Mesothelial cell of epicardium (in vitro differentiated cells): ENCODE measurements around the gene SLC49A3. TPM values are rescaled to one million over a fixed set of nuclear protein-coding genes. Genes with fewer than 3 reads are reported as not detected.

Experiments
- DNase-seq, 2 experiments: peaks; one replicate each; pipeline ENCODE4 v3.0.0; 2021; ENCODE audit warnings: low spot score in 2 of 2; ENCODE audit not compliant: unreplicated experiment in 2 of 2
- H3K27ac Mint-ChIP-seq: 2 replicates; pipeline ENCODE4 v1.8.0; 2021; ENCODE audit warnings: mixed read lengths
- H3K27me3 Mint-ChIP-seq: 2 replicates; pipeline ENCODE4 v1.8.0; 2021; ENCODE audit warnings: low read depth, mixed read lengths
- H3K36me3 Mint-ChIP-seq: 2 replicates; pipeline ENCODE4 v1.8.0; 2021; ENCODE audit warnings: mixed read lengths
- H3K4me1 Mint-ChIP-seq: 2 replicates; pipeline ENCODE4 v1.8.0; 2021; ENCODE audit warnings: mixed read lengths
- H3K4me3 Mint-ChIP-seq: 2 replicates; pipeline ENCODE4 v1.8.0; 2021; ENCODE audit warnings: mild to moderate bottlenecking, moderate library complexity, mixed read lengths
- H3K9me3 Mint-ChIP-seq: 2 replicates; pipeline ENCODE4 v1.8.0; 2021; ENCODE audit warnings: mixed read lengths
- CTCF ChIP-seq: fragments of 200-600 bp; sonication (generic); IDR thresholded peaks from one replicate; pipeline ENCODE4 v1.5.0; 2021; ENCODE audit warnings: antibody characterized with exemption; ENCODE audit not compliant: unreplicated experiment
- total RNA-seq: library from RNA; stranded (reverse); gene quantifications from 3 replicates; pipeline ENCODE4 v1.2.1, GENCODE V29; 2021

SLC49A3 gene
- total RNA-seq, 1 donor from 2014 or later: 13.4 TPM

GRCh38 chr4:717601-718320 is 28.8 kb upstream of the SLC49A3 start:
- Mint-ChIP-seq H3K36me3 (peaks cover 17% of the 10 kb centered on the region), H3K9me3 (no peaks in the 10 kb centered on the region)

GRCh38 chr4:714087-714486 is 25.1 kb upstream of the SLC49A3 start:
- TF ChIP-seq CTCF: no peak
- no peak for DNase-seq
- H3K4me1 Mint-ChIP-seq: peaks cover 20% of the 10 kb centered on the region
- no peaks in the 10 kb centered on the region for H3K9me3 Mint-ChIP-seq
- no peak overlapping the region for H3K4me3 Mint-ChIP-seq
- H3K27ac Mint-ChIP-seq: no peak overlapping the region
- H3K36me3 Mint-ChIP-seq: peaks cover 23% of the 10 kb centered on the region
- no peaks in the 10 kb centered on the region for H3K27me3 Mint-ChIP-seq

More at GRCh38 chr4:717601-718320, 28.8 kb upstream of the SLC49A3 start:
- TF ChIP-seq CTCF: no peak
- no peak overlapping the region for H3K4me3 Mint-ChIP-seq
- H3K27ac Mint-ChIP-seq: peak overlapping the region; percentile 9
- no peak for DNase-seq
- peaks cover 31% of the 10 kb centered on the region for H3K4me1 Mint-ChIP-seq
- H3K27me3 Mint-ChIP-seq: no peaks in the 10 kb centered on the region

GRCh38 chr4:712916-713632 is 24.1 kb upstream of the SLC49A3 start:
- no peak for TF ChIP-seq CTCF
- H3K36me3 Mint-ChIP-seq: peaks cover 28% of the 10 kb centered on the region
- H3K4me3 Mint-ChIP-seq: no peak overlapping the region
- no peaks in the 10 kb centered on the region for H3K9me3 Mint-ChIP-seq
- no peak for DNase-seq
- peaks cover 26% of the 10 kb centered on the region for H3K4me1 Mint-ChIP-seq
- H3K27ac Mint-ChIP-seq: no peak overlapping the region
- no peaks in the 10 kb centered on the region for H3K27me3 Mint-ChIP-seq

GRCh38 chr4:712093-712492 is 23.1 kb upstream of the SLC49A3 start:
- Mint-ChIP-seq H3K27ac (no peak overlapping the region), H3K4me3 (no peak overlapping the region), H3K27me3 (no peaks in the 10 kb centered on the region), H3K4me1 (peaks cover 21% of the 10 kb centered on the region), H3K9me3 (no peaks in the 10 kb centered on the region), H3K36me3 (peaks cover 28% of the 10 kb centered on the region)
- no peak for TF ChIP-seq CTCF
- no peak for DNase-seq

GRCh38 chr4:710916-711315 is 22.0 kb upstream of the SLC49A3 start:
- DNase-seq: no peak
- no peak for TF ChIP-seq CTCF
- peaks cover 23% of the 10 kb centered on the region for H3K4me1 Mint-ChIP-seq
- no peak overlapping the region for H3K4me3 Mint-ChIP-seq
- H3K9me3 Mint-ChIP-seq: no peaks in the 10 kb centered on the region
- peak overlapping the region; percentile 43 for H3K27ac Mint-ChIP-seq
- no peaks in the 10 kb centered on the region for H3K27me3 Mint-ChIP-seq
- H3K36me3 Mint-ChIP-seq: peaks cover 28% of the 10 kb centered on the region
